A673 (cell line): ENCODE results near the gene ZNF135. TPM values are rescaled to one million over a fixed set of nuclear protein-coding genes. Genes with fewer than 3 reads are reported as not detected.

Source experiments
- BruUV-seq: library from RNA; stranded (reverse); fragments of 400-500 nt; replicated peaks from 2 replicates; lab custom pipeline; 2021; lab: Mats Ljungman, UMichigan
- CTCF ChIA-PET: fragments of 300-600 bp; sonication (Branson Sonifier 250); formaldehyde crosslinking; loops from one replicate; lab custom pipeline; 2022; ENCODE audit warnings: antibody characterized with exemption; lab: Charles Lee
- POLR2A ChIA-PET: fragments of 300-600 bp; sonication (Branson Sonifier 250); formaldehyde crosslinking; loops from one replicate; lab custom pipeline; 2022; ENCODE audit warnings: antibody characterized with exemption; ENCODE audit not compliant: low non-redundant PET; lab: Charles Lee
- DNase-seq: peaks from one replicate; pipeline ENCODE4 v3.0.0-alpha.2; 2015; ENCODE audit warnings: low spot score
- H3K27ac ChIP-seq: fragments of 200-600 bp; sonication (generic); 2 replicates; pipeline ENCODE4 v1.5.1; 2016; ENCODE audit warnings: mixed run types, low read depth, mild to moderate bottlenecking, mixed read lengths, antibody characterized with exemption, low read length; ENCODE audit not compliant: poor library complexity, severe bottlenecking
- H3K27me3 ChIP-seq: fragments of 200-600 bp; sonication (generic); replicated peaks from 2 replicates; pipeline ENCODE4 v1.6.1; 2017; ENCODE audit warnings: mixed run types, low read depth, mild to moderate bottlenecking, mixed read lengths, antibody characterized with exemption, low read length; ENCODE audit not compliant: insufficient read depth, poor library complexity
- H3K36me3 ChIP-seq: fragments of 200-600 bp; sonication (generic); 2 replicates; pipeline ENCODE4 v1.6.1; 2016; ENCODE audit warnings: mixed run types, mild to moderate bottlenecking, mixed read lengths, antibody characterized with exemption, low read length; ENCODE audit not compliant: insufficient read depth, poor library complexity, severe bottlenecking
- H3K4me1 ChIP-seq: fragments of 200-600 bp; sonication (generic); 2 replicates; pipeline ENCODE4 v1.6.1; 2017; ENCODE audit warnings: mixed run types, mild to moderate bottlenecking, mixed read lengths, antibody characterized with exemption, low read length; ENCODE audit not compliant: insufficient read depth, poor library complexity, severe bottlenecking
- H3K4me3 ChIP-seq: fragments of 200-600 bp; sonication (generic); 2 replicates; pipeline ENCODE4 v1.5.1; 2016; ENCODE audit warnings: low read depth, mixed run types, mild to moderate bottlenecking, mixed read lengths, low read length; ENCODE audit not compliant: poor library complexity, severe bottlenecking
- H3K9me3 ChIP-seq: fragments of 200-600 bp; sonication (generic); 2 replicates; pipeline ENCODE4 v1.6.1; 2016; ENCODE audit warnings: mixed run types, low read depth, mild to moderate bottlenecking, mixed read lengths, antibody characterized with exemption, low read length; ENCODE audit not compliant: poor library complexity, severe bottlenecking
- EZH2 ChIP-seq: fragments of 200-600 bp; sonication (generic); IDR thresholded peaks from 2 replicates; pipeline ENCODE4 v1.6.1; 2017; ENCODE audit warnings: borderline replicate concordance, low read depth, mild to moderate bottlenecking, mixed read lengths, antibody characterized with exemption, low read length; ENCODE audit not compliant: poor library complexity, severe bottlenecking
- intact Hi-C: fragments of 100-400 bp; cut with micrococcal nuclease; formaldehyde crosslinking; loops from one replicate; pipeline ENCODE4 v1.10.0; 2022; ENCODE audit not compliant: unreplicated experiment
- total RNA-seq: library from RNA; stranded (reverse); gene quantifications from 2 replicates; pipeline ENCODE4 v1.2.3, GENCODE V29; 2021
- TF ChIP-seq, protein P1 (sequence below): fragments of 300-800, 200-600 bp; sonication (generic); conservative IDR thresholded peaks from 2 replicates; pipeline ENCODE4 v1.5.1; 2017; ENCODE audit warnings: low read depth, mild to moderate bottlenecking, antibody characterized with exemption, low read length, moderate library complexity, mixed read lengths

Gene ZNF135
- total RNA-seq, 1 experiment from 2014 or later = 7.0 TPM

DNA sequence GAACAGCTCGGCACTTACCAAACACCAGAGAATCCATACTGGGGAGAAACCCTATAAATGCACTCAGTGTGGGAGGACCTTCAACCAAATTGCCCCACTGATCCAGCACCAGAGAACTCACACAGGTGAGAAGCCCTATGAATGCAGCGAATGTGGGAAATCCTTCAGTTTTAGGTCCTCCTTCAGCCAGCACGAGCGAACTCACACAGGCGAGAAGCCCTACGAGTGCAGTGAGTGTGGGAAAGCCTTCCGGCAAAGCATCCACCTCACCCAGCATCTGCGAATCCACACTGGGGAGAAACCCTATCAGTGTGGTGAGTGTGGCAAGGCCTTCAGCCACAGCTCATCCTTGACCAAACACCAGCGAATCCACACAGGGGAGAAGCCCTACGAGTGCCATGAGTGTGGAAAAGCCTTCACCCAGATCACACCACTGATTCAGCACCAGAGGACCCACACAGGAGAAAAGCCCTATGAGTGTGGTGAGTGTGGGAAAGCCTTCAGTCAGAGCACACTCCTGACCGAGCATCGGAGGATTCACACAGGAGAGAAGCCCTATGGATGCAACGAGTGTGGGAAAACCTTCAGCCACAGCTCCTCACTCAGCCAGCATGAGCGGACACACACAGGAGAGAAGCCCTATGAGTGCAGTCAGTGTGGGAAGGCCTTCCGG lies 8.3 kb downstream of the ZNF135 start:
- intact Hi-C loops = no loop called here
- TF ChIP-seq, protein P1, sequence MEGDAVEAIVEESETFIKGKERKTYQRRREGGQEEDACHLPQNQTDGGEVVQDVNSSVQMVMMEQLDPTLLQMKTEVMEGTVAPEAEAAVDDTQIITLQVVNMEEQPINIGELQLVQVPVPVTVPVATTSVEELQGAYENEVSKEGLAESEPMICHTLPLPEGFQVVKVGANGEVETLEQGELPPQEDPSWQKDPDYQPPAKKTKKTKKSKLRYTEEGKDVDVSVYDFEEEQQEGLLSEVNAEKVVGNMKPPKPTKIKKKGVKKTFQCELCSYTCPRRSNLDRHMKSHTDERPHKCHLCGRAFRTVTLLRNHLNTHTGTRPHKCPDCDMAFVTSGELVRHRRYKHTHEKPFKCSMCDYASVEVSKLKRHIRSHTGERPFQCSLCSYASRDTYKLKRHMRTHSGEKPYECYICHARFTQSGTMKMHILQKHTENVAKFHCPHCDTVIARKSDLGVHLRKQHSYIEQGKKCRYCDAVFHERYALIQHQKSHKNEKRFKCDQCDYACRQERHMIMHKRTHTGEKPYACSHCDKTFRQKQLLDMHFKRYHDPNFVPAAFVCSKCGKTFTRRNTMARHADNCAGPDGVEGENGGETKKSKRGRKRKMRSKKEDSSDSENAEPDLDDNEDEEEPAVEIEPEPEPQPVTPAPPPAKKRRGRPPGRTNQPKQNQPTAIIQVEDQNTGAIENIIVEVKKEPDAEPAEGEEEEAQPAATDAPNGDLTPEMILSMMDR = no peak
- TF ChIP-seq EZH2 = no peak
- H3K4me1 ChIP-seq = no peaks in the 10 kb centered on the region
- no peaks in the 10 kb centered on the region for H3K27me3 ChIP-seq
- H3K9me3 ChIP-seq = peaks cover 69% of the 10 kb centered on the region
- no peak overlapping the region for H3K27ac ChIP-seq
- CTCF ChIA-PET = no interaction called here
- H3K4me3 ChIP-seq = no peak overlapping the region
- DNase-seq = no peak
- POLR2A ChIA-PET = no interaction called here
- BruUV-seq = no TSS peak
- H3K36me3 ChIP-seq = peaks cover 17% of the 10 kb centered on the region

DNA sequence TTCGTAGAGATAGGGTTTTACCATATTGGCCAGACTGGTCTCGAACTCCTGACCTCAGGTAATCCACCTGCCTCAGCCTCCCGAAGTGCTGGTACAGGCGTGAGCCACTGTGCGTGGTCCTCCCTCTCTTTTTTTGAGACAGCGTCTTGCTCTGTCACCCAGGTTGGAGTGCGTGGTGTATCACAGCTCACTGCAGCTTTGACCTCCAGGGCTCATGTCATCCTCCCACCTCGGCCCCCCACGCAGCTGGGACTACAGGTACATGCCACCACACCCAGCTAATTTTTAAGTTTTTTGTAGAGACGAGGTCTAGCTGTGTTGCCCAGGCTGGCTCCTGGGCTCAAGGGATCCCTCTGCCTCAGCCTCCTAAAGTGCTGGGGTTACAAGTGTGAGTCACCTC lies 20.7 kb downstream of the ZNF135 start:
- peaks cover 3% of the 10 kb centered on the region for H3K36me3 ChIP-seq
- no peak overlapping the region for H3K4me3 ChIP-seq
- H3K4me1 ChIP-seq = no peaks in the 10 kb centered on the region
- ChIA-PET POLR2A (interaction anchor here (0.6 kb wide), 1 partner anchor 30 kb away, joined by 3 read pairs; no protein-coding TSS in a partner anchor), CTCF (no interaction called here)
- DNase-seq = no peak
- peaks cover 17% of the 10 kb centered on the region for H3K9me3 ChIP-seq
- TF ChIP-seq, protein P1 = no peak
- TF ChIP-seq EZH2 = no peak
- no peaks in the 10 kb centered on the region for H3K27me3 ChIP-seq
- no peak overlapping the region for H3K27ac ChIP-seq
- BruUV-seq = no TSS peak
- intact Hi-C loops = no loop called here

DNA sequence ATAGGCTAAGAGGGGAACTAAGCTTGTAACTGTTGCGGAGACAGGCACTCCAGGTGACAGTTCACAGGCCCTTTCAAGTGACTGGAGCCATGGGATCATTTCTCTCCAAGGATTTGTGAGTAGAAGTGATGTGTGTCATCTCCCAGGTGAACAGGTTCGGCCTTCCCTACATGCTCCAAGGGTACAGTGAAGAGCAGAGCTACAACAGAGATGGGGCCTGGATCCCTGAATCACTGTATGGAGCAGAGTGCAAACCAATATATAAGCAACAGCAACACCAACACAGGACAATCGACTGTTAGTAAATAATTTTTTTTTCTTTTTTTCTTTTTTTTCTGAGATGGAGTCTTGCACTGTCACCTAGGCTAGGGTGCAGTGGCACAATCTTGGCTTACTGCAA lies 23.9 kb downstream of the ZNF135 start:
- intact Hi-C loops = no loop called here
- CTCF ChIA-PET = no interaction called here

More for the DNA sequence above, 23.9 kb downstream of the ZNF135 start:
- Histone ChIP-seq H3K27ac (no peak overlapping the region), H3K27me3 (no peaks in the 10 kb centered on the region), H3K4me1 (no peaks in the 10 kb centered on the region), H3K36me3 (peaks cover 9% of the 10 kb centered on the region), H3K4me3 (no peak overlapping the region), H3K9me3 (peaks cover 37% of the 10 kb centered on the region)
- BruUV-seq = no TSS peak
- DNase-seq = no peak
- TF ChIP-seq, protein P1 = no peak
- TF ChIP-seq EZH2 = no peak
- POLR2A ChIA-PET = no interaction called here
